ENCODE data around the gene PEAR1. TPM values are rescaled to one million over a fixed set of nuclear protein-coding genes. Genes with fewer than 3 reads are reported as not detected.

Gene PEAR1
- total and polyA plus RNA-seq, 2 donors (not counting 1 experiment from before 2014, with no cell fraction given) = 2.6 to 41.5 TPM

DNA sequence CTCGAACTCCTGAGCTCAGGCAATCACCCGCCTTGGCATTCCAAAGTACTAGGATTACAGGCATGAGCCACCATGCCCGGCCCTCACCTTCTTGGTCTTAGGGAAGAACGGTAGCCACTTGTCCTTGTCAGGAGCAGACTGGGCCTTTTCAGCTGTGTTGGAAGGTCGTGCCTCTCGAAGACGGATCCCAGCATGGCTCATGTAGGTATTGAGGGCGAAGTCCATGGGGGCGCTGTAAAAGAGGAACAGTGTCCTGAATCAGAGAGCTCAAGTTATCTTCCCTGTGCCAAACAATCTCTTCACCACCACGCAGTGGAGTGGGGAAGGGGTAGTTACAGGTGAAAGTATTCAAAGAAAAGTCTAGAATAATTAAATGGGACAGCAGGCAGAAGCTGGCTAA is 62.8 kb downstream of the PEAR1 start:
- Histone ChIP-seq H3K4me2 (ENCODE audit: extremely low read depth, insufficient read depth, low read length) (no peak overlapping the region), H3K4me3 (replicated peaks in 1 of 4; ENCODE audit: control extremely low read depth in 1 of 4, insufficient read depth in 1 of 4, low read depth in 3 of 4, low read length in 4 of 4) (no peak overlapping the region), H3K4me1 (ENCODE audit: control insufficient read depth, extremely low read depth, insufficient read depth, low read length) (no peaks in the 10 kb centered on the region), H4K20me1 (ENCODE audit: control insufficient read depth, extremely low read depth, insufficient read depth, low read length) (no peaks in the 10 kb centered on the region), H3K79me2 (ENCODE audit: control insufficient read depth, insufficient read depth, low read length) (no peaks in the 10 kb centered on the region), H3K27ac (ENCODE audit: insufficient read depth, low read length) (no peak overlapping the region), H3K36me3 (ENCODE audit: control insufficient read depth, insufficient read depth, low read length) (peaks cover 17% of the 10 kb centered on the region), H3K9ac (ENCODE audit: insufficient read depth, low read length) (no peak overlapping the region), H2AFZ (ENCODE audit: low read length) (no peak overlapping the region), H3K9me3 (ENCODE audit: control insufficient read depth, insufficient read depth, low read depth, low read length) (no peaks in the 10 kb centered on the region), H3K27me3 (ENCODE audit: control insufficient read depth, insufficient read depth, low read length) (no peaks in the 10 kb centered on the region)
- DNase-seq (ENCODE audit: low read depth in 2 of 2) = no peak
- TF ChIP-seq EZH2 (IDR thresholded peaks at IDR 0.05; ENCODE audit: low read length, missing control alignments) = no peak
- TF ChIP-seq, protein P1, sequence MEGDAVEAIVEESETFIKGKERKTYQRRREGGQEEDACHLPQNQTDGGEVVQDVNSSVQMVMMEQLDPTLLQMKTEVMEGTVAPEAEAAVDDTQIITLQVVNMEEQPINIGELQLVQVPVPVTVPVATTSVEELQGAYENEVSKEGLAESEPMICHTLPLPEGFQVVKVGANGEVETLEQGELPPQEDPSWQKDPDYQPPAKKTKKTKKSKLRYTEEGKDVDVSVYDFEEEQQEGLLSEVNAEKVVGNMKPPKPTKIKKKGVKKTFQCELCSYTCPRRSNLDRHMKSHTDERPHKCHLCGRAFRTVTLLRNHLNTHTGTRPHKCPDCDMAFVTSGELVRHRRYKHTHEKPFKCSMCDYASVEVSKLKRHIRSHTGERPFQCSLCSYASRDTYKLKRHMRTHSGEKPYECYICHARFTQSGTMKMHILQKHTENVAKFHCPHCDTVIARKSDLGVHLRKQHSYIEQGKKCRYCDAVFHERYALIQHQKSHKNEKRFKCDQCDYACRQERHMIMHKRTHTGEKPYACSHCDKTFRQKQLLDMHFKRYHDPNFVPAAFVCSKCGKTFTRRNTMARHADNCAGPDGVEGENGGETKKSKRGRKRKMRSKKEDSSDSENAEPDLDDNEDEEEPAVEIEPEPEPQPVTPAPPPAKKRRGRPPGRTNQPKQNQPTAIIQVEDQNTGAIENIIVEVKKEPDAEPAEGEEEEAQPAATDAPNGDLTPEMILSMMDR (conservative IDR thresholded peaks at IDR 0.05 in 1 of 2, IDR thresholded peaks at IDR 0.05 in 1 of 2; ENCODE audit: low read depth in 1 of 2, low read length in 2 of 2) = no peak

DNA sequence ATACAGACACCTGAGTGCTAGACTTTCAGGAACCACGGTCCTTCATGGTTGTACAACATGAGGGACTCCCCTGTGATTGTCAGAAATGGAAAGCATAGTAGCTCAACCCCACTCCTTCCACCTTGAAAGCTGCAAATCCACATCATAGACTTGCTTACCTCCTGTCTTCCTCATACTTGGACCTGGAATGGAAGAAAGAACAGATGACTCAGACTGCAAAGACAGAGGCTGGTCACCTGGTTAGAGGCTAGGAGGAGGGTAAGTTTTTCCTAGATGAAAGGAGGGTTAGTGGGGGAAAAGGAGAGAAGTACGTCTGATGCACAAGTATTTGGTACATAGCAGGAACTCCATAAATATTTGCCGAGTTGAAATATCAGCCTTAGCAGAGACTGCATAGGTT is 64.1 kb downstream of the PEAR1 start:
- TF ChIP-seq, protein P1 (conservative IDR thresholded peaks at IDR 0.05 in 1 of 2, IDR thresholded peaks at IDR 0.05 in 1 of 2; ENCODE audit: low read depth in 1 of 2, low read length in 2 of 2) = no peak
- TF ChIP-seq EZH2 (IDR thresholded peaks at IDR 0.05; ENCODE audit: low read length, missing control alignments) = no peak
- Histone ChIP-seq H3K36me3 (ENCODE audit: control insufficient read depth, insufficient read depth, low read length) (peaks cover 19% of the 10 kb centered on the region), H3K9me3 (ENCODE audit: control insufficient read depth, insufficient read depth, low read depth, low read length) (no peaks in the 10 kb centered on the region), H3K4me1 (ENCODE audit: control insufficient read depth, extremely low read depth, insufficient read depth, low read length) (no peaks in the 10 kb centered on the region), H2AFZ (ENCODE audit: low read length) (no peak overlapping the region), H4K20me1 (ENCODE audit: control insufficient read depth, extremely low read depth, insufficient read depth, low read length) (no peaks in the 10 kb centered on the region), H3K27ac (ENCODE audit: insufficient read depth, low read length) (no peak overlapping the region), H3K79me2 (ENCODE audit: control insufficient read depth, insufficient read depth, low read length) (no peaks in the 10 kb centered on the region), H3K4me2 (ENCODE audit: extremely low read depth, insufficient read depth, low read length) (no peak overlapping the region), H3K27me3 (ENCODE audit: control insufficient read depth, insufficient read depth, low read length) (no peaks in the 10 kb centered on the region), H3K4me3 (replicated peaks in 1 of 4; ENCODE audit: control extremely low read depth in 1 of 4, insufficient read depth in 1 of 4, low read depth in 3 of 4, low read length in 4 of 4) (no peak overlapping the region), H3K9ac (ENCODE audit: insufficient read depth, low read length) (no peak overlapping the region)
- DNase-seq (ENCODE audit: low read depth in 2 of 2) = no peak

DNA sequence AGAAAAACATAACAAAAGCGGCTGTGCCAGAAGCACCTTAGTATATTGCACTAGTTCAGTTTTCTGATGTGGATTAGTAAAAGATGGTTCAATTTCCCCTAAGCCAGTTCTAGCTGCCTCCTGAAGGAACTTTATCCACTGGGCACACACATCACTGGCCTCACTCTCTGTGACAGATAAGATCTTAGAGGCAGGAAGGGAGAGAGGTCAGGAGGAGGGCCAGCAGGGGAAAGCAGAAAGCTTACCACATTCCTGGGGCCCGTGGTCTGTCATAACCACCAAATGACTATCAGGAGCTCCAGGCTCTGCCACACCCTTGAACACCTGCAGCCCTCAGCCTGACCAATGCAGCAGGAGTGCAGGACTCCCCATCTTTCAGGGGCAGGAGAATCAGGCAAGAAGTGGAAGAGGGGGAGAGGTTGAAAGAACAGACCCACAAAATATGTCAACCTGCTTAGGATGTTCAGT is 64.8 kb downstream of the PEAR1 start:
- Histone ChIP-seq H3K4me3 (replicated peaks in 1 of 4; ENCODE audit: control extremely low read depth in 1 of 4, insufficient read depth in 1 of 4, low read depth in 3 of 4, low read length in 4 of 4) (no peak overlapping the region), H3K79me2 (ENCODE audit: control insufficient read depth, insufficient read depth, low read length) (no peaks in the 10 kb centered on the region), H3K4me2 (ENCODE audit: extremely low read depth, insufficient read depth, low read length) (no peak overlapping the region), H3K9ac (ENCODE audit: insufficient read depth, low read length) (no peak overlapping the region), H3K36me3 (ENCODE audit: control insufficient read depth, insufficient read depth, low read length) (peaks cover 21% of the 10 kb centered on the region), H3K27ac (ENCODE audit: insufficient read depth, low read length) (no peak overlapping the region), H3K9me3 (ENCODE audit: control insufficient read depth, insufficient read depth, low read depth, low read length) (no peaks in the 10 kb centered on the region), H3K4me1 (ENCODE audit: control insufficient read depth, extremely low read depth, insufficient read depth, low read length) (no peaks in the 10 kb centered on the region), H4K20me1 (ENCODE audit: control insufficient read depth, extremely low read depth, insufficient read depth, low read length) (no peaks in the 10 kb centered on the region), H2AFZ (ENCODE audit: low read length) (no peak overlapping the region), H3K27me3 (ENCODE audit: control insufficient read depth, insufficient read depth, low read length) (no peaks in the 10 kb centered on the region)
- DNase-seq (ENCODE audit: low read depth in 2 of 2) = no peak
- TF ChIP-seq, protein P1 (conservative IDR thresholded peaks at IDR 0.05 in 1 of 2, IDR thresholded peaks at IDR 0.05 in 1 of 2; ENCODE audit: low read depth in 1 of 2, low read length in 2 of 2) = no peak
- TF ChIP-seq EZH2 (IDR thresholded peaks at IDR 0.05; ENCODE audit: low read length, missing control alignments) = no peak

All from fibroblast of lung (primary cell).